MM.1S (cell line): ENCODE measurements around the gene YAF2.

Experiments used
- EZH2 ChIP-seq: fragments of 300-600 bp; sonication (generic); optimal IDR thresholded peaks from 2 replicates; pipeline ENCODE3; 2017; ENCODE audit warnings: low read depth, mild to moderate bottlenecking, antibody characterized with exemption, low read length, mixed read lengths
- EZH2phosphoT487 ChIP-seq: fragments of 300-600 bp; sonication (generic); IDR thresholded peaks from 2 replicates; pipeline ENCODE4 v1.6.1; 2018; ENCODE audit warnings: antibody characterized with exemption, low read length
- TF ChIP-seq, protein P1 (sequence below): fragments of 300-600 bp; sonication (generic); IDR thresholded peaks from 2 replicates; pipeline ENCODE4 v1.5.1; 2016; ENCODE audit warnings: antibody characterized with exemption, low read length, mixed read lengths

DNA sequence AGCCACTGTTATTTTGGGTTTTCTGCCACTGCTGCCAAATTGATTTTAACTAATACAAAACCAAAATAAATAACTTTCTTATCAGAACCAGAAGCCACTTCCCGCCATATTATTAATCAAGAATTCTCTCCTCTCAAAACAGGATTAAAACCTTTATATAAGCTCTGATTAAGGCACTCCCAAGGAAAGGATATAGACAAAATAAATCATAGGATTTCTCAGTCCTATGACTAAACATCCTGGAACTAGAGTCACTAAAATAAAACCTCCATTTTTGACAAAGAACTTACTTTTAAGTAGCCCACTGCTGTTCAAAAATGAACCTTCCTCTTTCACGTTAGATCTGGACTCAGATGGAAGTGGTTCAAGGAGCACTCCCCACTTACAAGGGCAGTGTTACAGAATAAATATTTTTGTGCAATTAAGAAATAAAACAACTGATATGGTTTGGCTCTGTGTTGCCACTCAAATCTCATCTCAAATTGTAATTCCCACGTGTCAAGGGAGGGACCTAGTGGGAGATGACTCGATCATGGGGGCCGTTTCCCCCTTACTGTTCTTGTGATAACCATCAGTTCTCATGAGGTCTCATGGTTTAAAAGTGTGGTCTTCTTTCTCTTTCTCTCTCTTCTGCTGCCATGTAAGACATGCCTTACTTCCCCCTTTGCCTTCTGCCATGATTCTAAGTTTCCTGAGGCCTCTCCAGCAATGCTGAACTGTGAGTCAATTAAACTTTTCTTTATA lies 119.7 kb downstream of the YAF2 start:
- TF ChIP-seq, protein P1, sequence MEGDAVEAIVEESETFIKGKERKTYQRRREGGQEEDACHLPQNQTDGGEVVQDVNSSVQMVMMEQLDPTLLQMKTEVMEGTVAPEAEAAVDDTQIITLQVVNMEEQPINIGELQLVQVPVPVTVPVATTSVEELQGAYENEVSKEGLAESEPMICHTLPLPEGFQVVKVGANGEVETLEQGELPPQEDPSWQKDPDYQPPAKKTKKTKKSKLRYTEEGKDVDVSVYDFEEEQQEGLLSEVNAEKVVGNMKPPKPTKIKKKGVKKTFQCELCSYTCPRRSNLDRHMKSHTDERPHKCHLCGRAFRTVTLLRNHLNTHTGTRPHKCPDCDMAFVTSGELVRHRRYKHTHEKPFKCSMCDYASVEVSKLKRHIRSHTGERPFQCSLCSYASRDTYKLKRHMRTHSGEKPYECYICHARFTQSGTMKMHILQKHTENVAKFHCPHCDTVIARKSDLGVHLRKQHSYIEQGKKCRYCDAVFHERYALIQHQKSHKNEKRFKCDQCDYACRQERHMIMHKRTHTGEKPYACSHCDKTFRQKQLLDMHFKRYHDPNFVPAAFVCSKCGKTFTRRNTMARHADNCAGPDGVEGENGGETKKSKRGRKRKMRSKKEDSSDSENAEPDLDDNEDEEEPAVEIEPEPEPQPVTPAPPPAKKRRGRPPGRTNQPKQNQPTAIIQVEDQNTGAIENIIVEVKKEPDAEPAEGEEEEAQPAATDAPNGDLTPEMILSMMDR, result no peak
- TF ChIP-seq EZH2phosphoT487 (no peak), EZH2 (no peak)
